H1 (cell line): ENCODE data around the gene DCP1A. TPM values are rescaled to one million over a fixed set of nuclear protein-coding genes. Genes with fewer than 3 reads are reported as not detected.

Source experiments
- CTCF ChIA-PET: fragments of 300-600 bp; sonication (Branson Sonifier 250); formaldehyde crosslinking; loops from one replicate; lab custom pipeline; 2021; ENCODE audit not compliant: partially characterized antibody; lab: Charles Lee
- POLR2A ChIA-PET: fragments of 300-600 bp; sonication (Branson Sonifier 250); formaldehyde crosslinking; loops from one replicate; lab custom pipeline; 2021; ENCODE audit warnings: inconsistent platforms; ENCODE audit not compliant: partially characterized antibody; lab: Charles Lee
- DNase-seq, 2 experiments: peaks; one replicate each; pipeline versions ENCODE4 v3.0.0 to v3.0.0-alpha.2; 2010 to 2022; ENCODE audit warnings: low spot score in 2 of 2, low read depth in 1 of 2, mixed read lengths in 1 of 2
- FAIRE-seq: peaks from 2 replicates; lab custom pipeline; 2011; peaks lifted over from hg19 to GRCh38; lab: Jason Lieb, UNC
- H2AFZ ChIP-seq: 2 replicates; pipeline ENCODE4 v1.8.1; 2012; ENCODE audit warnings: low read length, inconsistent platforms
- H2AK5ac ChIP-seq: 2 replicates; pipeline ENCODE4 v1.6.1; 2013; ENCODE audit warnings: low read depth, low read length
- H2BK120ac ChIP-seq: replicated peaks from 2 replicates; pipeline ENCODE3; 2013; ENCODE audit warnings: low read depth, low read length, inconsistent platforms
- H2BK12ac ChIP-seq: 2 replicates; pipeline ENCODE4 v1.6.1; 2013; ENCODE audit warnings: low read depth, low read length
- H2BK15ac ChIP-seq: 2 replicates; pipeline ENCODE4 v1.6.1; 2013; ENCODE audit warnings: low read length
- H2BK20ac ChIP-seq: 2 replicates; pipeline ENCODE4 v1.6.1; 2013; ENCODE audit warnings: low read length
- H2BK5ac ChIP-seq: 2 replicates; pipeline ENCODE4 v1.6.1; 2013; ENCODE audit warnings: low read depth, low read length
- H3K14ac ChIP-seq: 2 replicates; pipeline ENCODE4 v1.6.1; 2013; ENCODE audit warnings: inconsistent platforms; ENCODE audit not compliant: insufficient read length
- H3K18ac ChIP-seq: 2 replicates; pipeline ENCODE4 v1.6.1; 2013; ENCODE audit warnings: low read length; ENCODE audit errors: extremely low read depth
- H3K23ac ChIP-seq: 2 replicates; pipeline ENCODE4 v1.6.1; 2013; ENCODE audit warnings: inconsistent platforms; ENCODE audit not compliant: insufficient read length
- H3K23me2 ChIP-seq: 2 replicates; pipeline ENCODE4 v1.6.1; 2013; ENCODE audit warnings: low read depth, low read length
- H3K27ac ChIP-seq: 2 replicates; pipeline ENCODE4 v1.6.1; 2011; ENCODE audit warnings: low read depth, low read length, inconsistent platforms
- H3K27me3 ChIP-seq, 4 experiments: replicated peaks in 1 of 4; 1 replicate in 1 of 4; 2 replicates in 3 of 4; pipeline versions ENCODE4 v1.6.1 to v1.8.1; 2011 to 2013; ENCODE audit warnings: low read length in 3 of 4, mild to moderate bottlenecking in 3 of 4, inconsistent platforms in 2 of 4, mixed read lengths in 2 of 4, moderate library complexity in 1 of 4; ENCODE audit not compliant: control insufficient read depth in 3 of 4, insufficient read depth in 3 of 4; ENCODE audit errors: extremely low read depth in 1 of 4
- H3K36me3 ChIP-seq, 4 experiments: 2 replicates each; pipeline versions ENCODE4 v1.6.1 to v1.8.1; 2011 to 2013; ENCODE audit warnings: mild to moderate bottlenecking in 4 of 4, low read length in 3 of 4, moderate library complexity in 2 of 4, control low read depth in 1 of 4, inconsistent platforms in 1 of 4; ENCODE audit not compliant: insufficient read depth in 4 of 4, control insufficient read depth in 2 of 4
- H3K4ac ChIP-seq: replicated peaks from 2 replicates; pipeline ENCODE3; 2013; ENCODE audit warnings: low read length, low read depth, mixed read lengths, inconsistent platforms; ENCODE audit not compliant: insufficient read length
- H3K4me1 ChIP-seq, 4 experiments: replicated peaks in 1 of 4; 1 replicate in 1 of 4; 2 replicates in 3 of 4; pipeline versions ENCODE4 v1.6.1 to v1.8.1; 2011 to 2013; ENCODE audit warnings: low read length in 3 of 4, inconsistent platforms in 2 of 4, mixed read lengths in 1 of 4; ENCODE audit not compliant: insufficient read depth in 4 of 4, control insufficient read depth in 3 of 4
- H3K4me2 ChIP-seq, 2 experiments: 2 replicates each; pipeline versions ENCODE4 v1.6.1 to v1.8.1; 2011 to 2013; ENCODE audit warnings: low read depth in 2 of 2, low read length in 2 of 2, control low read depth in 1 of 2, inconsistent platforms in 1 of 2, mild to moderate bottlenecking in 1 of 2; ENCODE audit not compliant: insufficient read depth in 1 of 2
- H3K4me3 ChIP-seq, 4 experiments: fragments of 200-600, 300-600 bp in 1 of 4; sonication (generic), shearing (Covaris generic), sonication (Bioruptor Twin) in 1 of 4; 2 replicates each; pipeline versions ENCODE4 v1.5.1 to v1.8.1; 2011 to 2016; ENCODE audit warnings: low read length in 4 of 4, low read depth in 3 of 4, control low read depth in 2 of 4, inconsistent platforms in 2 of 4, mild to moderate bottlenecking in 2 of 4, mixed read lengths in 1 of 4, moderate library complexity in 1 of 4; ENCODE audit not compliant: insufficient read depth in 2 of 4; ENCODE audit errors: extremely low read depth in 1 of 4
- H3K56ac ChIP-seq: replicated peaks from 2 replicates; pipeline ENCODE3; 2013; ENCODE audit warnings: low read depth, mild to moderate bottlenecking, mixed read lengths, low read length, inconsistent platforms; ENCODE audit not compliant: insufficient read length
- H3K79me1 ChIP-seq: 2 replicates; pipeline ENCODE4 v1.6.1; 2013; ENCODE audit warnings: low read depth, low read length, control low read depth
- H3K79me2 ChIP-seq, 2 experiments: 2 replicates each; pipeline versions ENCODE4 v1.6.1 to v1.8.1; 2012 to 2013; ENCODE audit warnings: low read length in 2 of 2, mild to moderate bottlenecking in 2 of 2, inconsistent platforms in 1 of 2; ENCODE audit not compliant: insufficient read depth in 2 of 2, control insufficient read depth in 1 of 2
- H3K9ac ChIP-seq, 4 experiments: replicated peaks in 1 of 4; 1 replicate in 1 of 4; 2 replicates in 3 of 4; pipeline versions ENCODE4 v1.6.1 to v1.8.1; 2011 to 2013; ENCODE audit warnings: low read depth in 3 of 4, low read length in 3 of 4, control low read depth in 2 of 4, mild to moderate bottlenecking in 2 of 4, moderate library complexity in 2 of 4, inconsistent platforms in 1 of 4; ENCODE audit errors: extremely low read depth in 1 of 4
- H3K9me3 ChIP-seq, 2 experiments: 2 replicates each; pipeline versions ENCODE4 v1.6.1 to v1.8.1; 2012 to 2013; ENCODE audit warnings: mild to moderate bottlenecking in 2 of 2, moderate library complexity in 2 of 2, control low read depth in 1 of 2, inconsistent platforms in 1 of 2, low read depth in 1 of 2, low read length in 1 of 2, mixed read lengths in 1 of 2; ENCODE audit not compliant: insufficient read depth in 2 of 2
- H4K20me1 ChIP-seq, 2 experiments: replicated peaks in 1 of 2; 2 replicates each; pipeline versions ENCODE3 to v1.8.1; 2011 to 2013; ENCODE audit warnings: inconsistent platforms in 2 of 2, low read length in 2 of 2, mild to moderate bottlenecking in 1 of 2; ENCODE audit not compliant: insufficient read depth in 2 of 2, control insufficient read depth in 1 of 2
- H4K5ac ChIP-seq: 2 replicates; pipeline ENCODE4 v1.6.1; 2013; ENCODE audit warnings: low read length, low read depth, mixed read lengths, inconsistent platforms; ENCODE audit not compliant: insufficient read length
- H4K8ac ChIP-seq: 2 replicates; pipeline ENCODE4 v1.8.0; 2013; ENCODE audit warnings: mild to moderate bottlenecking, moderate library complexity, low read length, inconsistent platforms; ENCODE audit not compliant: insufficient read depth; ENCODE audit errors: extremely low read depth
- H4K91ac ChIP-seq: replicated peaks from 2 replicates; pipeline ENCODE3; 2013; ENCODE audit warnings: low read length, mixed read lengths, inconsistent platforms; ENCODE audit not compliant: insufficient read length
- CHD1 ChIP-seq: IDR thresholded peaks from 2 replicates; pipeline ENCODE4 v1.6.1; 2012; ENCODE audit warnings: low read depth, low read length, improper control_type of control experiment
- CREB1 ChIP-seq: IDR thresholded peaks from 2 replicates; pipeline ENCODE4 v1.6.1; 2012; ENCODE audit warnings: inconsistent platforms
- MAFK ChIP-seq: IDR thresholded peaks from 2 replicates; pipeline ENCODE4 v1.6.1; 2012; ENCODE audit warnings: low read depth, mild to moderate bottlenecking, improper control_type of control experiment, low read length
- WGBS, 2 experiments: shearing (Covaris generic) in 1 of 2; methylation state at CpG; one replicate each; pipeline versions ENCODE4 v1.1.6 to v1.1.7; 2013 to 2015; ENCODE audit warnings: low lambda C conversion rate in 2 of 2, mixed read lengths in 2 of 2, inconsistent platforms in 1 of 2, low coverage in 1 of 2, missing lambda C conversion rate in 1 of 2; ENCODE audit not compliant: insufficient replicate concordance in 2 of 2, insufficient coverage in 1 of 2, insufficient read length in 1 of 2; ENCODE audit errors: extremely low coverage in 1 of 2, missing lambda C conversion rate in 1 of 2; 5-methylcytosine and 5-hydroxymethylcytosine counted together
- polyA plus RNA-seq, 7 experiments: library from polyadenylated mRNA; depleted of rRNA in 3 of 7; stranded (reverse) in 5 of 7; unstranded in 2 of 7; fragments of >200 nt in 5 of 7; fragments of 200-250 nt in 2 of 7; gene quantifications; 1 replicate in 5 of 7; 2 replicates in 1 of 7; 4 replicates in 1 of 7; pipeline versions ENCODE4 v1.2.1 to v1.2.3, GENCODE V29; 2011 to 2013; ENCODE audit warnings: missing spikeins in 2 of 7, mixed read lengths in 2 of 7
- total RNA-seq: library from RNA; stranded (reverse); fragmentation: NEBNext Ultra II Directional; extraction: Animal tissue kit (Norgen Biotek cat#: 25700); gene quantifications from 2 replicates; pipeline ENCODE4 v1.2.1, GENCODE V29; 2021

The DCP1A gene
- total and polyA plus RNA-seq, 2 of the 8 experiments (the other 6 are each of a cell fraction or from before 2014, with no cell fraction given): 13.2 to 15.9 TPM

DNA sequence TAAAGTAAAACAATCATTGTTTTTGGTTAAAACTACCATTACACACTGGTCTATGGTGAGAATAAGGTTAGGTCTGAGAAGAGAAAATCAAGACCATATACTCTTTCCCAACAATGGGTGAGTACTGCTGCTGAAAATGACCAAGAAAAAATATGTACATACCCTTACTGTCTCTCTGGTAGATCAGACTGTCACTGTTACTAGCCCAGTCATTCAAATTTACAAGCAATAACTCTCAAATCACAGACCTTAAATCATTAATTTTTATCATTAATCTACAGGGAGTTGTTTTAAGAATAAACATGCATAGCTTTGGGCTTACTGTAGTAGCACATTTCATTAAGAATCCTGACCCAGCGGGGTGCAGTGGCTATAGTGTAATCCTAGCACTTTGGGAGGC is 17.4 kb downstream of the DCP1A start:
- Histone ChIP-seq H3K79me1 (no peaks in the 10 kb centered on the region), H2BK120ac (no peak overlapping the region), H3K36me3 (peaks cover 0 to 33% (median 14%) of the 10 kb centered on the region in 4 experiments; a peak in 7 of 8 replicates), H2AFZ (no peak overlapping the region), H3K9ac (no peak overlapping the region), H3K79me2 (peaks cover 3 to 22% of the 10 kb centered on the region in 2 experiments; a peak in 1 of 4 replicates), H2BK20ac (no peak overlapping the region), H2AK5ac (no peak overlapping the region), H2BK12ac (no peak overlapping the region), H4K20me1 (peaks cover 0 to 1% of the 10 kb centered on the region in 2 experiments), H3K4me1 (no peaks in the 10 kb centered on the region), H3K14ac (no peak overlapping the region), H3K18ac (no peak overlapping the region), H2BK5ac (no peak overlapping the region), H3K23ac (no peak overlapping the region), H3K4me2 (no peak overlapping the region), H3K9me3 (peaks cover 8 to 9% of the 10 kb centered on the region in 2 experiments; a peak in 2 of 4 replicates), H3K23me2 (no peaks in the 10 kb centered on the region), H3K56ac (no peak overlapping the region), H3K27ac (no peak overlapping the region), H4K91ac (no peak overlapping the region), H4K8ac (no peak overlapping the region), H3K4ac (no peak overlapping the region), H3K4me3 (no peak overlapping the region), H4K5ac (no peak overlapping the region), H2BK15ac (no peak overlapping the region), H3K27me3 (peaks cover 0 to 1% (median 0%) of the 10 kb centered on the region in 4 experiments; a peak in 1 of 7 replicates)
- no peak for FAIRE-seq
- WGBS, 2 experiments: 90% methylated on average over 1 of the region's 1 CpG; no CpG with 5 or more reads in 1 of the 2 experiments
- CTCF ChIA-PET: interaction anchor here (0.6 kb wide), 1 partner anchor 248 kb away, joined by 3 read pairs; no protein-coding TSS in a partner anchor
- POLR2A ChIA-PET: interaction anchor here (0.9 kb wide), 1 partner anchor 12 kb away, joined by 5 read pairs; no protein-coding TSS in a partner anchor
- no peak for TF ChIP-seq MAFK
- TF ChIP-seq CREB1: no peak
- TF ChIP-seq CHD1: no peak
- DNase-seq: no peak
